Keratinocyte (primary cell): ENCODE measurements around the gene PCDHGB6.
A peak's percentile ranks its signal among the peaks of the same experiment; 100 is the strongest.
"Not testable (repeated sequence)": the region's sequence is repeated elsewhere in the genome, so short reads cannot be mapped to it uniquely, and the experiment has no call there.

Experiments
- CTCF ChIP-seq, 3 experiments: IDR thresholded peaks in 1 of 3; conservative IDR thresholded peaks in 1 of 3; optimal IDR thresholded peaks in 1 of 3; 2 replicates in 2 of 3; 3 replicates in 1 of 3; pipeline versions ENCODE3 to v1.5.1; 2011; ENCODE audit warnings: low read length in 3 of 3, mild to moderate bottlenecking in 3 of 3, moderate library complexity in 2 of 3, control low read depth in 1 of 3, inconsistent platforms in 1 of 3; ENCODE audit not compliant: insufficient read depth in 2 of 3; ENCODE audit errors: extremely low read depth in 1 of 3
- EZH2 ChIP-seq: IDR thresholded peaks from one replicate; pipeline ENCODE4 v1.6.1; 2012; ENCODE audit warnings: inconsistent platforms, mild to moderate bottlenecking, low read length, moderate library complexity

GRCh38 chr5:141397756-141398551, 9.9 kb upstream of the PCDHGB6 start, which contains the start of gene PCDHGB5:
- TF ChIP-seq CTCF (optimal IDR thresholded peaks at IDR 0.05 in 1 of 3, IDR thresholded peaks at IDR 0.05 in 1 of 3, conservative IDR thresholded peaks at IDR 0.05 in 1 of 3; ENCODE audit: extremely low read depth in 1 of 3, insufficient read depth in 2 of 3, low read length in 3 of 3) = peak in 2 of 3 experiments; percentile 57 to 74
- not testable (repeated sequence) for TF ChIP-seq EZH2
